ENCODE data around the gene TAS2R30. TPM values are rescaled to one million over a fixed set of nuclear protein-coding genes. Genes with fewer than 3 reads are reported as not detected.

TAS2R30 gene
- total RNA-seq: 7.8 TPM

GRCh38 chr12:11134305-11134704 lies at the start of gene TAS2R30:
Gene TAS2R30, minus strand, starts transcription at chr12:11134644. Its CDS starts 400 bp downstream, at chr12:11134244.
- no peak for DNase-seq (ENCODE audit: low read depth in 2 of 3, low spot score in 2 of 3)

- no peak for DNase-seq (ENCODE audit: low read depth in 2 of 3, low spot score in 2 of 3)
Observed at GRCh38 chr12:11183011-11183410, 48.6 kb upstream of the TAS2R30 start.

GRCh38 chr12:11182529-11182928 lies 48.1 kb upstream of the TAS2R30 start:
- no peak for DNase-seq (ENCODE audit: low read depth in 2 of 3, low spot score in 2 of 3)

- no peak for DNase-seq (ENCODE audit: low read depth in 2 of 3, low spot score in 2 of 3)
Observed at GRCh38 chr12:11178250-11178649, 43.8 kb upstream of the TAS2R30 start.

- no peak for DNase-seq (ENCODE audit: low read depth in 2 of 3, low spot score in 2 of 3)
Observed at GRCh38 chr12:11174022-11174421, 39.6 kb upstream of the TAS2R30 start.

GRCh38 chr12:11171969-11172675 lies 37.7 kb upstream of the TAS2R30 start:
- peak in 1 of 3 donors; percentile 24 for DNase-seq (ENCODE audit: low read depth in 2 of 3, low spot score in 2 of 3)

GRCh38 chr12:11171145-11171968 lies 36.9 kb upstream of the TAS2R30 start, which contains the start of gene SMIM10L1:
Gene SMIM10L1, plus strand, starts transcription at chr12:11171194. Its CDS starts 163 bp downstream, at chr12:11171357.
- peak; percentile 80 to 97 (median 96) for DNase-seq (ENCODE audit: low read depth in 2 of 3, low spot score in 2 of 3)

- DNase-seq (ENCODE audit: low read depth in 2 of 3, low spot score in 2 of 3): no peak
Observed at GRCh38 chr12:11170810-11171144, 36.3 kb upstream of the TAS2R30 start.

- no peak for DNase-seq (ENCODE audit: low read depth in 2 of 3, low spot score in 2 of 3)
Observed at GRCh38 chr12:11166300-11166699, 31.9 kb upstream of the TAS2R30 start.

- no peak for DNase-seq (ENCODE audit: low read depth in 2 of 3, low spot score in 2 of 3)
Observed at GRCh38 chr12:11164384-11164783, 29.9 kb upstream of the TAS2R30 start.

GRCh38 chr12:11162502-11162901 lies 28.1 kb upstream of the TAS2R30 start:
- DNase-seq (ENCODE audit: low read depth in 2 of 3, low spot score in 2 of 3): no peak

GRCh38 chr12:11158885-11159444 lies 24.5 kb upstream of the TAS2R30 start:
- no peak for DNase-seq (ENCODE audit: low read depth in 2 of 3, low spot score in 2 of 3)

- no peak for DNase-seq (ENCODE audit: low read depth in 2 of 3, low spot score in 2 of 3)
Observed at GRCh38 chr12:11154400-11154925, 20.0 kb upstream of the TAS2R30 start.

GRCh38 chr12:11152725-11153124 lies 18.3 kb upstream of the TAS2R30 start:
- no peak for DNase-seq (ENCODE audit: low read depth in 2 of 3, low spot score in 2 of 3)

- no peak for DNase-seq (ENCODE audit: low read depth in 2 of 3, low spot score in 2 of 3)
Observed at GRCh38 chr12:11150832-11151231, 16.4 kb upstream of the TAS2R30 start.

- DNase-seq (ENCODE audit: low read depth in 2 of 3, low spot score in 2 of 3): no peak
Observed at GRCh38 chr12:11147420-11147819, 13.0 kb upstream of the TAS2R30 start.

GRCh38 chr12:11144297-11144696 lies 9.9 kb upstream of the TAS2R30 start:
- DNase-seq (ENCODE audit: low read depth in 2 of 3, low spot score in 2 of 3): no peak

GRCh38 chr12:11143352-11143751 lies 8.9 kb upstream of the TAS2R30 start:
- DNase-seq (ENCODE audit: low read depth in 2 of 3, low spot score in 2 of 3): no peak

- no peak for DNase-seq (ENCODE audit: low read depth in 2 of 3, low spot score in 2 of 3)
Observed at GRCh38 chr12:11136075-11136474, 1.6 kb upstream of the TAS2R30 start.

- no peak for DNase-seq (ENCODE audit: low read depth in 2 of 3, low spot score in 2 of 3)
Observed at GRCh38 chr12:11133816-11134215, 628 bp downstream of the TAS2R30 start.

- DNase-seq (ENCODE audit: low read depth in 2 of 3, low spot score in 2 of 3): no peak
Observed at GRCh38 chr12:11133162-11133561, 1.3 kb downstream of the TAS2R30 start.

Measured in hematopoietic multipotent progenitor cell (in vitro differentiated cells).